ENCODE measurements around the gene TAF11L13. TPM values are rescaled to one million over a fixed set of nuclear protein-coding genes. Genes with fewer than 3 reads are reported as not detected.

TAF11L13 gene
- total RNA-seq, 1 donor from 2014 or later: not detected

GRCh38 chr5:17679597-17680203, 47.8 kb downstream of the TAF11L13 start:
- no peak for DNase-seq

GRCh38 chr5:17680737-17681136, 48.8 kb downstream of the TAF11L13 start:
- no peak for DNase-seq

Small RNAs within 50 kb of the gene (small RNA-seq; reads per million reads assigned to genes)
- not detected for gene AC233724.1 (ENCODE audit: low replicate concordance)
- not detected for gene AC233724.12 (ENCODE audit: low replicate concordance)
- not detected for gene AC233724.2 (ENCODE audit: low replicate concordance)
- not detected for gene AC233724.3 (ENCODE audit: low replicate concordance)
- gene AC233724.4 (ENCODE audit: low replicate concordance): not detected
- gene AC233724.6 (ENCODE audit: low replicate concordance): not detected
- not detected for gene AC233724.7 (ENCODE audit: low replicate concordance)

Other genes starting within 250 kb of the TAF11L13 start
- gene TAF11L2, start 133.9 kb upstream of the TAF11L13 start, total RNA-seq: not detected
- not detected for gene TAF11L3, start 113.7 kb upstream of the TAF11L13 start, total RNA-seq
- gene TAF11L4, start 110.3 kb upstream of the TAF11L13 start, total RNA-seq: not detected
- not detected for gene TAF11L5, start 106.9 kb upstream of the TAF11L13 start, total RNA-seq
- gene TAF11L6, start 103.4 kb upstream of the TAF11L13 start, total RNA-seq: not detected
- not detected for gene TAF11L7, start 46.3 kb upstream of the TAF11L13 start, total RNA-seq
- not detected for gene TAF11L8, start 41.1 kb upstream of the TAF11L13 start, total RNA-seq
- not detected for gene TAF11L9, start 37.7 kb upstream of the TAF11L13 start, total RNA-seq
- not detected for gene TAF11L10, start 34.3 kb upstream of the TAF11L13 start, total RNA-seq
- gene TAF11L11, start 27.9 kb upstream of the TAF11L13 start, total RNA-seq: not detected
- gene TAF11L12, start 21.7 kb upstream of the TAF11L13 start, total RNA-seq: not detected
- gene TAF11L14, start 2.4 kb downstream of the TAF11L13 start, total RNA-seq: not detected